ENCODE results near the gene FEZ2.

DNA sequence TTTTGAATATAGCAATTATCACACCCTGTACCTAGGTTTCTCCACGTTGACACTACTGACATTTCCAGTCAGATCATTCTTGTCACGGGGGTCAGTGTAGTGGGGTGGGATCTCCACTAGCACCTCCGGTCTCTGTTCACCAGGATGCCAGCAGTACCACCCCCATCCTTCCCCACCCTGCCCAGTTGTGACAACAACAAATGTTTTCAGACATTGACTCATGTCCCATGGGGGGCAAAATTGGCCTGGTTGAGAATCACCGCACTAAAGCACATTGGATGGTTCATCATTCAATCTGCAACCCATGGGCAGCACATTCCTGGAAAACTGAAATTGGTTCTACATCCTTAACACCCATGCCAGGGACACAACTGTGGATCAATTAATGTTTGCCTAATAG, 32.3 kb downstream of the FEZ2 start:
- TF ChIP-seq, protein P1, sequence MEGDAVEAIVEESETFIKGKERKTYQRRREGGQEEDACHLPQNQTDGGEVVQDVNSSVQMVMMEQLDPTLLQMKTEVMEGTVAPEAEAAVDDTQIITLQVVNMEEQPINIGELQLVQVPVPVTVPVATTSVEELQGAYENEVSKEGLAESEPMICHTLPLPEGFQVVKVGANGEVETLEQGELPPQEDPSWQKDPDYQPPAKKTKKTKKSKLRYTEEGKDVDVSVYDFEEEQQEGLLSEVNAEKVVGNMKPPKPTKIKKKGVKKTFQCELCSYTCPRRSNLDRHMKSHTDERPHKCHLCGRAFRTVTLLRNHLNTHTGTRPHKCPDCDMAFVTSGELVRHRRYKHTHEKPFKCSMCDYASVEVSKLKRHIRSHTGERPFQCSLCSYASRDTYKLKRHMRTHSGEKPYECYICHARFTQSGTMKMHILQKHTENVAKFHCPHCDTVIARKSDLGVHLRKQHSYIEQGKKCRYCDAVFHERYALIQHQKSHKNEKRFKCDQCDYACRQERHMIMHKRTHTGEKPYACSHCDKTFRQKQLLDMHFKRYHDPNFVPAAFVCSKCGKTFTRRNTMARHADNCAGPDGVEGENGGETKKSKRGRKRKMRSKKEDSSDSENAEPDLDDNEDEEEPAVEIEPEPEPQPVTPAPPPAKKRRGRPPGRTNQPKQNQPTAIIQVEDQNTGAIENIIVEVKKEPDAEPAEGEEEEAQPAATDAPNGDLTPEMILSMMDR (IDR thresholded peaks at IDR 0.05), result no peak
- no peak for TF ChIP-seq POLR2AphosphoS5 (IDR thresholded peaks at IDR 0.05; ENCODE audit: low read depth, low read length)
- TF ChIP-seq, protein P2, sequence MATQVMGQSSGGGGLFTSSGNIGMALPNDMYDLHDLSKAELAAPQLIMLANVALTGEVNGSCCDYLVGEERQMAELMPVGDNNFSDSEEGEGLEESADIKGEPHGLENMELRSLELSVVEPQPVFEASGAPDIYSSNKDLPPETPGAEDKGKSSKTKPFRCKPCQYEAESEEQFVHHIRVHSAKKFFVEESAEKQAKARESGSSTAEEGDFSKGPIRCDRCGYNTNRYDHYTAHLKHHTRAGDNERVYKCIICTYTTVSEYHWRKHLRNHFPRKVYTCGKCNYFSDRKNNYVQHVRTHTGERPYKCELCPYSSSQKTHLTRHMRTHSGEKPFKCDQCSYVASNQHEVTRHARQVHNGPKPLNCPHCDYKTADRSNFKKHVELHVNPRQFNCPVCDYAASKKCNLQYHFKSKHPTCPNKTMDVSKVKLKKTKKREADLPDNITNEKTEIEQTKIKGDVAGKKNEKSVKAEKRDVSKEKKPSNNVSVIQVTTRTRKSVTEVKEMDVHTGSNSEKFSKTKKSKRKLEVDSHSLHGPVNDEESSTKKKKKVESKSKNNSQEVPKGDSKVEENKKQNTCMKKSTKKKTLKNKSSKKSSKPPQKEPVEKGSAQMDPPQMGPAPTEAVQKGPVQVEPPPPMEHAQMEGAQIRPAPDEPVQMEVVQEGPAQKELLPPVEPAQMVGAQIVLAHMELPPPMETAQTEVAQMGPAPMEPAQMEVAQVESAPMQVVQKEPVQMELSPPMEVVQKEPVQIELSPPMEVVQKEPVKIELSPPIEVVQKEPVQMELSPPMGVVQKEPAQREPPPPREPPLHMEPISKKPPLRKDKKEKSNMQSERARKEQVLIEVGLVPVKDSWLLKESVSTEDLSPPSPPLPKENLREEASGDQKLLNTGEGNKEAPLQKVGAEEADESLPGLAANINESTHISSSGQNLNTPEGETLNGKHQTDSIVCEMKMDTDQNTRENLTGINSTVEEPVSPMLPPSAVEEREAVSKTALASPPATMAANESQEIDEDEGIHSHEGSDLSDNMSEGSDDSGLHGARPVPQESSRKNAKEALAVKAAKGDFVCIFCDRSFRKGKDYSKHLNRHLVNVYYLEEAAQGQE (IDR thresholded peaks at IDR 0.05; ENCODE audit: insufficient read depth in 1 of 2, low read depth in 2 of 2, low read length in 1 of 2), result no peak
- no peak for TF ChIP-seq TCF7L2 (IDR thresholded peaks at IDR 0.05; ENCODE audit: low read depth, low read length)

Measured in Panc1 (cell line).